WTC11 (cell line): ENCODE measurements around the gene ARHGAP45. TPM values are rescaled to one million over a fixed set of nuclear protein-coding genes. Genes with fewer than 3 reads are reported as not detected.

ENCODE experiments used
- ATAC-seq: fragments of 200-7000 bp; cut with Tn5 transposase; 2 replicates; pipeline ENCODE4 v1.10.0; 2021; ENCODE audit warnings: mild to moderate bottlenecking, moderate library complexity
- CTCF ChIA-PET: fragments of 300-600 bp; sonication (Branson Sonifier 250); formaldehyde crosslinking; loops from one replicate; lab custom pipeline; 2021; ENCODE audit warnings: antibody characterized with exemption; lab: Charles Lee
- POLR2A ChIA-PET: fragments of 350-600 bp; sonication (Branson Sonifier 250); formaldehyde crosslinking; loops from one replicate; lab custom pipeline; 2021; ENCODE audit warnings: antibody characterized with exemption; lab: Charles Lee
- DNase-seq: peaks from one replicate; pipeline ENCODE4 v3.0.0; 2021; ENCODE audit warnings: low spot score
- H3K27ac Mint-ChIP-seq: 2 replicates; pipeline ENCODE4 v1.8.0; 2021; ENCODE audit warnings: mixed read lengths
- H3K27me3 Mint-ChIP-seq: 2 replicates; pipeline ENCODE4 v1.8.0; 2021; ENCODE audit warnings: low read depth, mild to moderate bottlenecking, moderate library complexity, mixed read lengths
- H3K36me3 Mint-ChIP-seq: 2 replicates; pipeline ENCODE4 v1.8.0; 2021; ENCODE audit warnings: mixed read lengths
- H3K4me1 Mint-ChIP-seq: 2 replicates; pipeline ENCODE4 v1.8.0; 2022; ENCODE audit warnings: mixed read lengths
- H3K4me3 Mint-ChIP-seq: 2 replicates; pipeline ENCODE4 v1.8.0; 2021; ENCODE audit warnings: mild to moderate bottlenecking, moderate library complexity, mixed read lengths
- H3K9me3 Mint-ChIP-seq: 2 replicates; pipeline ENCODE4 v1.8.0; 2021; ENCODE audit warnings: mixed read lengths
- ATF1 ChIP-seq: sonication (generic); formaldehyde crosslinking; IDR thresholded peaks from 2 replicates; pipeline ENCODE4 v1.8.1; 2023; ENCODE audit warnings: mild to moderate bottlenecking, moderate library complexity, missing genetic modification reagents
- CBFB ChIP-seq: sonication (generic); formaldehyde crosslinking; IDR thresholded peaks from 2 replicates; pipeline ENCODE4 v1.8.1; 2022; ENCODE audit warnings: mild to moderate bottlenecking, low read depth, missing genetic modification reagents
- CREB1 ChIP-seq: sonication (generic); formaldehyde crosslinking; IDR thresholded peaks from 2 replicates; pipeline ENCODE4 v1.8.0; 2023; ENCODE audit warnings: mild to moderate bottlenecking, missing genetic modification reagents
- ETV6 ChIP-seq: sonication (generic); formaldehyde crosslinking; IDR thresholded peaks from 2 replicates; pipeline ENCODE4 v1.8.1; 2022; ENCODE audit warnings: mild to moderate bottlenecking, missing genetic modification reagents
- FOXJ3 ChIP-seq: sonication (generic); formaldehyde crosslinking; IDR thresholded peaks from 2 replicates; pipeline ENCODE4 v1.9.0; 2021; ENCODE audit warnings: missing genetic modification reagents, mild to moderate bottlenecking, borderline replicate concordance
- FOXP1 ChIP-seq: sonication (generic); formaldehyde crosslinking; IDR thresholded peaks from 2 replicates; pipeline ENCODE4 v1.8.0; 2022; ENCODE audit warnings: missing genetic modification reagents, mild to moderate bottlenecking, moderate library complexity, borderline replicate concordance
- JAZF1 ChIP-seq: fragments of 250-450 bp; sonication (Bioruptor Pico); IDR thresholded peaks from 2 replicates; pipeline ENCODE4 v1.9.0; 2021; ENCODE audit warnings: moderate library complexity, mild to moderate bottlenecking, inconsistent platforms
- JUN ChIP-seq: sonication (generic); formaldehyde crosslinking; IDR thresholded peaks from 2 replicates; pipeline ENCODE4 v1.8.0; 2023; ENCODE audit warnings: mild to moderate bottlenecking, missing genetic modification reagents
- NR2C2 ChIP-seq: sonication (generic); formaldehyde crosslinking; IDR thresholded peaks from 2 replicates; pipeline ENCODE4 v1.8.0; 2022; ENCODE audit warnings: mild to moderate bottlenecking, missing genetic modification reagents
- SMAD4 ChIP-seq: sonication (generic); formaldehyde crosslinking; IDR thresholded peaks from 2 replicates; pipeline ENCODE4 v1.8.0; 2022; ENCODE audit warnings: mild to moderate bottlenecking, missing genetic modification reagents
- SP1 ChIP-seq: sonication (generic); formaldehyde crosslinking; conservative IDR thresholded peaks from 2 replicates; pipeline ENCODE4 v1.8.1; 2022; ENCODE audit warnings: missing genetic modification reagents
- TP53 ChIP-seq: sonication (generic); formaldehyde crosslinking; IDR thresholded peaks from 2 replicates; pipeline ENCODE4 v1.8.1; 2023; ENCODE audit warnings: mild to moderate bottlenecking, missing genetic modification reagents
- ZBTB21 ChIP-seq: sonication (generic); formaldehyde crosslinking; IDR thresholded peaks from 2 replicates; pipeline ENCODE4 v1.8.1; 2023; ENCODE audit warnings: mild to moderate bottlenecking, missing genetic modification reagents, borderline replicate concordance
- ZNF138 ChIP-seq: sonication (generic); formaldehyde crosslinking; conservative IDR thresholded peaks from 2 replicates; pipeline ENCODE4 v1.8.1; 2022; ENCODE audit warnings: mild to moderate bottlenecking, moderate library complexity, missing genetic modification reagents
- ZNF219 ChIP-seq: sonication (generic); formaldehyde crosslinking; IDR thresholded peaks from 2 replicates; pipeline ENCODE4 v1.8.0; 2023; ENCODE audit warnings: missing genetic modification reagents, mild to moderate bottlenecking, borderline replicate concordance
- ZNF671 ChIP-seq: fragments of 250-450 bp; sonication (Bioruptor Pico); IDR thresholded peaks from 2 replicates; pipeline ENCODE4 v1.8.0; 2021; ENCODE audit warnings: mild to moderate bottlenecking
- total RNA-seq: library from RNA; stranded (reverse); gene quantifications from 3 replicates; pipeline ENCODE4 v1.2.3, GENCODE V29; 2021
- TF ChIP-seq, protein P1 (sequence below): sonication (generic); formaldehyde crosslinking; IDR thresholded peaks from 2 replicates; pipeline ENCODE4 v1.8.0; 2022; ENCODE audit warnings: mild to moderate bottlenecking, missing genetic modification reagents
- TF ChIP-seq, protein P2 (sequence below): sonication (generic); formaldehyde crosslinking; IDR thresholded peaks from 2 replicates; pipeline ENCODE4 v1.8.0; 2023; ENCODE audit warnings: mild to moderate bottlenecking, missing genetic modification reagents
- TF ChIP-seq, protein P3 (sequence below): sonication (generic); formaldehyde crosslinking; conservative IDR thresholded peaks from 2 replicates; pipeline ENCODE4 v1.8.1; 2022; ENCODE audit warnings: mild to moderate bottlenecking, missing genetic modification reagents
- TF ChIP-seq, protein P4 (sequence below): sonication (generic); formaldehyde crosslinking; IDR thresholded peaks from 2 replicates; pipeline ENCODE4 v1.8.1; 2022; ENCODE audit warnings: low read depth, missing genetic modification reagents, borderline replicate concordance
- TF ChIP-seq, protein P5 (sequence below): sonication (generic); formaldehyde crosslinking; IDR thresholded peaks from 2 replicates; pipeline ENCODE4 v1.8.0; 2022; ENCODE audit warnings: mild to moderate bottlenecking, missing genetic modification reagents
- TF ChIP-seq, protein P6 (sequence below): fragments of 200-600 bp; IDR thresholded peaks from 2 replicates; pipeline ENCODE4 v1.8.0; 2022; ENCODE audit warnings: antibody characterized with exemption
- TF ChIP-seq, protein P7 (sequence below): sonication (generic); formaldehyde crosslinking; IDR thresholded peaks from 2 replicates; pipeline ENCODE4 v1.8.1; 2023; ENCODE audit warnings: mild to moderate bottlenecking, missing genetic modification reagents
- TF ChIP-seq, protein P8 (sequence below): sonication (generic); formaldehyde crosslinking; IDR thresholded peaks from 2 replicates; pipeline ENCODE4 v1.8.0; 2022; ENCODE audit warnings: mild to moderate bottlenecking, missing genetic modification reagents

ARHGAP45 gene
- total RNA-seq, 1 experiment from 2014 or later = 40.9 TPM

DNA sequence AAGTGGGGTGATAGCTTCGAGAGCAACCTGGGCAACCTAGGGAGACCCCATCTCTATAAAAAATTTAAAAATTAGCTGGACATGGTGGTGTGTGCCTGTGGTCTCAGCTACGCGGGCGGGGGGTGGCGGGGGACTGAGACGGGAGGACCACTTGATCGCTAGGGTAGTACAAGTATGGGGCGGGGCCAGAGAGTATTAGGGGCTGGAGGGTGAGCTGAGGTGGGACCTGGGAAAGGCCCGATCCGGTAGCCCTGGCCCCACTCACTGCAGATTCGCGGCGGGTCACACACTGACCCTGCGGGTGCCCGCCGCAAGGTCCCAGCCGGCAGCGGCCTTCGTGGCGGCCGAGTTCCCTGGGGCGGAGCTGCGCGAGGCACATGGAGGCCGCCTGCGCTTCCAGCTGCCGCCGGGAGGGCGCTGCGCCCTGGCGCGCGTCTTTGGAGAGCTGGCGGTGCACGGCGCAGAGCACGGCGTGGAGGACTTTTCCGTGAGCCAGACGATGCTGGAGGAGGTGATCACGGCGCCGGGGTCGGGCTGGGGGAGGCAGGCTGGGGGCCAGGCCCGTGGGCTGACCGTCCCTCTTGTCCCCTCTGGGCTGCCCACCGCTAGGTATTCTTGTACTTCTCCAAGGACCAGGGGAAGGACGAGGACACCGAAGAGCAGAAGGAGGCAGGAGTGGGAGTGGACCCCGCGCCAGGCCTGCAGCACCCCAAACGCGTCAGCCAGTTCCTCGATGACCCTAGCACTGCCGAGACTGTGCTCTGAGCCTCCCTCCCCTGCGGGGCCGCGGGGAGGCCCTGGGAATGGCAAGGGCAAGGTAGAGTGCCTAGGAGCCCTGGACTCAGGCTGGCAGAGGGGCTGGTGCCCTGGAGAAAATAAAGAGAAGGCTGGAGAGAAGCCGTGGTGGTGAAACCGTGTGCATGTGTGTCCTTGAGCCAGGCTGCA is 2.0 kb upstream of the ARHGAP45 start:
- ATAC-seq (peak; percentile 61), DNase-seq (peak; percentile 80)
- ChIA-PET POLR2A (interaction anchor here (0.5 to 2.1 kb wide), 12 partner anchors 11 to 275 kb away, joined by 3 to 9 read pairs (median 4); partner anchors contain the start of genes ABCA7, CIRBP and CNN2), CTCF (interaction anchor here (0.6 to 7.5 kb wide), 30 partner anchors 9 to 204 kb away, joined by 3 to 109 read pairs (median 6); partner anchors contain the start of genes ABCA7, ATP5F1D, CIRBP and CNN2)
- H3K4me3 Mint-ChIP-seq = peak overlapping the region; percentile 65
- no peaks in the 10 kb centered on the region for H3K36me3 Mint-ChIP-seq
- no peak overlapping the region; the same call in 1 of the 2 replicates for H3K27ac Mint-ChIP-seq
- H3K4me1 Mint-ChIP-seq = peaks cover 17% of the 10 kb centered on the region
- no peaks in the 10 kb centered on the region for H3K9me3 Mint-ChIP-seq
- peaks cover 26% of the 10 kb centered on the region for H3K27me3 Mint-ChIP-seq
- peak; percentile 77; the same call in 1 of the 2 replicates for TF ChIP-seq CREB1 (CRISPR knock-in tag)
- peak; percentile 77; the same call in 1 of the 2 replicates for TF ChIP-seq SP1 (CRISPR knock-in tag)
- TF ChIP-seq SMAD4 (CRISPR knock-in tag) = peak; percentile 76; the same call in 1 of the 2 replicates
- TF ChIP-seq, protein P1, sequence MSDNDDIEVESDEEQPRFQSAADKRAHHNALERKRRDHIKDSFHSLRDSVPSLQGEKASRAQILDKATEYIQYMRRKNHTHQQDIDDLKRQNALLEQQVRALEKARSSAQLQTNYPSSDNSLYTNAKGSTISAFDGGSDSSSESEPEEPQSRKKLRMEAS = peak; percentile 98
- TF ChIP-seq, protein P2, sequence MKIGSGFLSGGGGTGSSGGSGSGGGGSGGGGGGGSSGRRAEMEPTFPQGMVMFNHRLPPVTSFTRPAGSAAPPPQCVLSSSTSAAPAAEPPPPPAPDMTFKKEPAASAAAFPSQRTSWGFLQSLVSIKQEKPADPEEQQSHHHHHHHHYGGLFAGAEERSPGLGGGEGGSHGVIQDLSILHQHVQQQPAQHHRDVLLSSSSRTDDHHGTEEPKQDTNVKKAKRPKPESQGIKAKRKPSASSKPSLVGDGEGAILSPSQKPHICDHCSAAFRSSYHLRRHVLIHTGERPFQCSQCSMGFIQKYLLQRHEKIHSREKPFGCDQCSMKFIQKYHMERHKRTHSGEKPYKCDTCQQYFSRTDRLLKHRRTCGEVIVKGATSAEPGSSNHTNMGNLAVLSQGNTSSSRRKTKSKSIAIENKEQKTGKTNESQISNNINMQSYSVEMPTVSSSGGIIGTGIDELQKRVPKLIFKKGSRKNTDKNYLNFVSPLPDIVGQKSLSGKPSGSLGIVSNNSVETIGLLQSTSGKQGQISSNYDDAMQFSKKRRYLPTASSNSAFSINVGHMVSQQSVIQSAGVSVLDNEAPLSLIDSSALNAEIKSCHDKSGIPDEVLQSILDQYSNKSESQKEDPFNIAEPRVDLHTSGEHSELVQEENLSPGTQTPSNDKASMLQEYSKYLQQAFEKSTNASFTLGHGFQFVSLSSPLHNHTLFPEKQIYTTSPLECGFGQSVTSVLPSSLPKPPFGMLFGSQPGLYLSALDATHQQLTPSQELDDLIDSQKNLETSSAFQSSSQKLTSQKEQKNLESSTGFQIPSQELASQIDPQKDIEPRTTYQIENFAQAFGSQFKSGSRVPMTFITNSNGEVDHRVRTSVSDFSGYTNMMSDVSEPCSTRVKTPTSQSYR (CRISPR knock-in tag) = peak; percentile 62; the same call in 1 of the 2 replicates
- TF ChIP-seq, protein P3, sequence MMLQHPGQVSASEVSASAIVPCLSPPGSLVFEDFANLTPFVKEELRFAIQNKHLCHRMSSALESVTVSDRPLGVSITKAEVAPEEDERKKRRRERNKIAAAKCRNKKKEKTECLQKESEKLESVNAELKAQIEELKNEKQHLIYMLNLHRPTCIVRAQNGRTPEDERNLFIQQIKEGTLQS (CRISPR knock-in tag) = no peak
- TF ChIP-seq, protein P4, sequence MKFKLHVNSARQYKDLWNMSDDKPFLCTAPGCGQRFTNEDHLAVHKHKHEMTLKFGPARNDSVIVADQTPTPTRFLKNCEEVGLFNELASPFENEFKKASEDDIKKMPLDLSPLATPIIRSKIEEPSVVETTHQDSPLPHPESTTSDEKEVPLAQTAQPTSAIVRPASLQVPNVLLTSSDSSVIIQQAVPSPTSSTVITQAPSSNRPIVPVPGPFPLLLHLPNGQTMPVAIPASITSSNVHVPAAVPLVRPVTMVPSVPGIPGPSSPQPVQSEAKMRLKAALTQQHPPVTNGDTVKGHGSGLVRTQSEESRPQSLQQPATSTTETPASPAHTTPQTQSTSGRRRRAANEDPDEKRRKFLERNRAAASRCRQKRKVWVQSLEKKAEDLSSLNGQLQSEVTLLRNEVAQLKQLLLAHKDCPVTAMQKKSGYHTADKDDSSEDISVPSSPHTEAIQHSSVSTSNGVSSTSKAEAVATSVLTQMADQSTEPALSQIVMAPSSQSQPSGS (CRISPR knock-in tag) = no peak
- TF ChIP-seq JUN = 0 out of 2 replicates have a peak, but pooled peaks have one; percentile 20
- TF ChIP-seq FOXP1 (CRISPR knock-in tag) = peak; percentile 88; the same call in 1 of the 2 replicates
- peak; percentile 89 for TF ChIP-seq TP53 (CRISPR knock-in tag)
- no peak for TF ChIP-seq ZNF219 (CRISPR knock-in tag)
- TF ChIP-seq, protein P5, sequence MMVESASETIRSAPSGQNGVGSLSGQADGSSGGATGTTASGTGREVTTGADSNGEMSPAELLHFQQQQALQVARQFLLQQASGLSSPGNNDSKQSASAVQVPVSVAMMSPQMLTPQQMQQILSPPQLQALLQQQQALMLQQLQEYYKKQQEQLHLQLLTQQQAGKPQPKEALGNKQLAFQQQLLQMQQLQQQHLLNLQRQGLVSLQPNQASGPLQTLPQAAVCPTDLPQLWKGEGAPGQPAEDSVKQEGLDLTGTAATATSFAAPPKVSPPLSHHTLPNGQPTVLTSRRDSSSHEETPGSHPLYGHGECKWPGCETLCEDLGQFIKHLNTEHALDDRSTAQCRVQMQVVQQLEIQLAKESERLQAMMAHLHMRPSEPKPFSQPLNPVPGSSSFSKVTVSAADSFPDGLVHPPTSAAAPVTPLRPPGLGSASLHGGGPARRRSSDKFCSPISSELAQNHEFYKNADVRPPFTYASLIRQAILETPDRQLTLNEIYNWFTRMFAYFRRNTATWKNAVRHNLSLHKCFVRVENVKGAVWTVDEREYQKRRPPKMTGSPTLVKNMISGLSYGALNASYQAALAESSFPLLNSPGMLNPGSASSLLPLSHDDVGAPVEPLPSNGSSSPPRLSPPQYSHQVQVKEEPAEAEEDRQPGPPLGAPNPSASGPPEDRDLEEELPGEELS = 0 out of 2 replicates have a peak, but pooled peaks have one; percentile 83
- no peak for TF ChIP-seq JAZF1
- TF ChIP-seq ETV6 (CRISPR knock-in tag) = peak; percentile 75; the same call in 1 of the 2 replicates
- TF ChIP-seq ATF1 (CRISPR knock-in tag) = peak; percentile 61; the same call in 1 of the 2 replicates
- TF ChIP-seq, protein P6, sequence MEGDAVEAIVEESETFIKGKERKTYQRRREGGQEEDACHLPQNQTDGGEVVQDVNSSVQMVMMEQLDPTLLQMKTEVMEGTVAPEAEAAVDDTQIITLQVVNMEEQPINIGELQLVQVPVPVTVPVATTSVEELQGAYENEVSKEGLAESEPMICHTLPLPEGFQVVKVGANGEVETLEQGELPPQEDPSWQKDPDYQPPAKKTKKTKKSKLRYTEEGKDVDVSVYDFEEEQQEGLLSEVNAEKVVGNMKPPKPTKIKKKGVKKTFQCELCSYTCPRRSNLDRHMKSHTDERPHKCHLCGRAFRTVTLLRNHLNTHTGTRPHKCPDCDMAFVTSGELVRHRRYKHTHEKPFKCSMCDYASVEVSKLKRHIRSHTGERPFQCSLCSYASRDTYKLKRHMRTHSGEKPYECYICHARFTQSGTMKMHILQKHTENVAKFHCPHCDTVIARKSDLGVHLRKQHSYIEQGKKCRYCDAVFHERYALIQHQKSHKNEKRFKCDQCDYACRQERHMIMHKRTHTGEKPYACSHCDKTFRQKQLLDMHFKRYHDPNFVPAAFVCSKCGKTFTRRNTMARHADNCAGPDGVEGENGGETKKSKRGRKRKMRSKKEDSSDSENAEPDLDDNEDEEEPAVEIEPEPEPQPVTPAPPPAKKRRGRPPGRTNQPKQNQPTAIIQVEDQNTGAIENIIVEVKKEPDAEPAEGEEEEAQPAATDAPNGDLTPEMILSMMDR = peak; percentile 55
- TF ChIP-seq CBFB (CRISPR knock-in tag) = peak; percentile 87; the same call in 1 of the 2 replicates
- TF ChIP-seq NR2C2 (CRISPR knock-in tag) = peak; percentile 42; the same call in 1 of the 2 replicates
- TF ChIP-seq, protein P7, sequence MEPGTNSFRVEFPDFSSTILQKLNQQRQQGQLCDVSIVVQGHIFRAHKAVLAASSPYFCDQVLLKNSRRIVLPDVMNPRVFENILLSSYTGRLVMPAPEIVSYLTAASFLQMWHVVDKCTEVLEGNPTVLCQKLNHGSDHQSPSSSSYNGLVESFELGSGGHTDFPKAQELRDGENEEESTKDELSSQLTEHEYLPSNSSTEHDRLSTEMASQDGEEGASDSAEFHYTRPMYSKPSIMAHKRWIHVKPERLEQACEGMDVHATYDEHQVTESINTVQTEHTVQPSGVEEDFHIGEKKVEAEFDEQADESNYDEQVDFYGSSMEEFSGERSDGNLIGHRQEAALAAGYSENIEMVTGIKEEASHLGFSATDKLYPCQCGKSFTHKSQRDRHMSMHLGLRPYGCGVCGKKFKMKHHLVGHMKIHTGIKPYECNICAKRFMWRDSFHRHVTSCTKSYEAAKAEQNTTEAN = peak; percentile 66; the same call in 1 of the 2 replicates
- TF ChIP-seq ZNF138 (CRISPR knock-in tag) = peak; percentile 72; the same call in 1 of the 2 replicates
- TF ChIP-seq ZBTB21 (CRISPR knock-in tag) = peak; percentile 90
- TF ChIP-seq, protein P8, sequence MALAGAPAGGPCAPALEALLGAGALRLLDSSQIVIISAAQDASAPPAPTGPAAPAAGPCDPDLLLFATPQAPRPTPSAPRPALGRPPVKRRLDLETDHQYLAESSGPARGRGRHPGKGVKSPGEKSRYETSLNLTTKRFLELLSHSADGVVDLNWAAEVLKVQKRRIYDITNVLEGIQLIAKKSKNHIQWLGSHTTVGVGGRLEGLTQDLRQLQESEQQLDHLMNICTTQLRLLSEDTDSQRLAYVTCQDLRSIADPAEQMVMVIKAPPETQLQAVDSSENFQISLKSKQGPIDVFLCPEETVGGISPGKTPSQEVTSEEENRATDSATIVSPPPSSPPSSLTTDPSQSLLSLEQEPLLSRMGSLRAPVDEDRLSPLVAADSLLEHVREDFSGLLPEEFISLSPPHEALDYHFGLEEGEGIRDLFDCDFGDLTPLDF (CRISPR knock-in tag) = 0 out of 2 replicates have a peak, but pooled peaks have one; percentile 73
- no peak for TF ChIP-seq FOXJ3
- TF ChIP-seq ZNF671 (CRISPR knock-in tag) = no peak
